H9 (cell line): ENCODE results near the gene EFCAB12. TPM values are rescaled to one million over a fixed set of nuclear protein-coding genes. Genes with fewer than 3 reads are reported as not detected.

Experiments used
- DNase-seq: peaks from one replicate; pipeline ENCODE4 v3.0.0-alpha.2; 2017
- H2AFZ ChIP-seq: one replicate; pipeline ENCODE4 v1.6.1; 2013; ENCODE audit warnings: mild to moderate bottlenecking, low read length, control low read depth, moderate library complexity
- H2AK5ac ChIP-seq: 2 replicates; pipeline ENCODE4 v1.6.1; 2013; ENCODE audit warnings: low read length, control low read depth, mixed read lengths; ENCODE audit not compliant: insufficient read length
- H2BK120ac ChIP-seq: one replicate; pipeline ENCODE4 v1.6.1; 2013; ENCODE audit warnings: low read depth, mild to moderate bottlenecking, low read length, control low read depth, inconsistent platforms; ENCODE audit not compliant: poor library complexity, severe bottlenecking
- H2BK12ac ChIP-seq: 2 replicates; pipeline ENCODE4 v1.6.1; 2013; ENCODE audit warnings: low read length, control low read depth, mixed read lengths, low read depth; ENCODE audit not compliant: insufficient read length
- H2BK15ac ChIP-seq: 2 replicates; pipeline ENCODE4 v1.6.1; 2013; ENCODE audit warnings: low read depth, low read length, control low read depth
- H2BK20ac ChIP-seq: one replicate; pipeline ENCODE4 v1.6.1; 2013; ENCODE audit warnings: low read depth, mild to moderate bottlenecking, low read length, control low read depth, inconsistent platforms; ENCODE audit not compliant: poor library complexity, severe bottlenecking
- H2BK5ac ChIP-seq: 2 replicates; pipeline ENCODE4 v1.6.1; 2013; ENCODE audit warnings: low read length, control low read depth, mixed read lengths; ENCODE audit not compliant: insufficient read length
- H3K14ac ChIP-seq: 2 replicates; pipeline ENCODE4 v1.6.1; 2013; ENCODE audit warnings: low read length, control low read depth; ENCODE audit not compliant: insufficient read depth
- H3K18ac ChIP-seq: 2 replicates; pipeline ENCODE4 v1.6.1; 2013; ENCODE audit warnings: low read depth, mild to moderate bottlenecking, mixed read lengths, low read length, control low read depth; ENCODE audit not compliant: insufficient read length
- H3K23ac ChIP-seq: 2 replicates; pipeline ENCODE4 v1.6.1; 2013; ENCODE audit warnings: low read length, control low read depth, mixed read lengths, low read depth; ENCODE audit not compliant: insufficient read length
- H3K23me2 ChIP-seq: 2 replicates; pipeline ENCODE4 v1.6.1; 2013; ENCODE audit warnings: low read depth, mild to moderate bottlenecking, mixed read lengths, low read length, control low read depth; ENCODE audit not compliant: insufficient read length, poor library complexity, severe bottlenecking
- H3K27ac ChIP-seq: 2 replicates; pipeline ENCODE4 v1.5.1; 2013; ENCODE audit warnings: low read length, control low read depth, mixed read lengths, low read depth; ENCODE audit not compliant: insufficient read length
- H3K27me3 ChIP-seq: 2 replicates; pipeline ENCODE4 v1.6.1; 2013; ENCODE audit warnings: low read length, control low read depth, inconsistent platforms; ENCODE audit not compliant: insufficient read depth
- H3K4ac ChIP-seq: 2 replicates; pipeline ENCODE4 v1.6.1; 2013; ENCODE audit warnings: low read depth, mild to moderate bottlenecking, control low read depth, inconsistent platforms, low read length, moderate library complexity
- H3K4me1 ChIP-seq: 2 replicates; pipeline ENCODE4 v1.6.1; 2013; ENCODE audit warnings: low read length, control low read depth, inconsistent platforms; ENCODE audit not compliant: insufficient read depth
- H3K4me2 ChIP-seq: 2 replicates; pipeline ENCODE4 v1.6.1; 2013; ENCODE audit warnings: low read length, control low read depth, mixed read lengths; ENCODE audit not compliant: insufficient read length, insufficient read depth
- H3K56ac ChIP-seq: 2 replicates; pipeline ENCODE4 v1.6.1; 2013; ENCODE audit warnings: low read depth, mild to moderate bottlenecking, mixed read lengths, low read length, control low read depth; ENCODE audit not compliant: insufficient read length
- H3K79me1 ChIP-seq: 2 replicates; pipeline ENCODE4 v1.6.1; 2013; ENCODE audit warnings: low read depth, mild to moderate bottlenecking, moderate library complexity, low read length, control low read depth, inconsistent platforms; ENCODE audit not compliant: insufficient read depth, poor library complexity, severe bottlenecking
- H3K79me2 ChIP-seq: 2 replicates; pipeline ENCODE4 v1.6.1; 2013; ENCODE audit warnings: low read length, control low read depth, inconsistent platforms; ENCODE audit not compliant: insufficient read depth
- H3K9ac ChIP-seq: 2 replicates; pipeline ENCODE4 v1.6.1; 2013; ENCODE audit warnings: low read length, control low read depth, mixed read lengths; ENCODE audit not compliant: insufficient read length; ENCODE audit errors: extremely low read depth
- H3K9me3 ChIP-seq: one replicate; pipeline ENCODE4 v1.6.1; 2013; ENCODE audit warnings: low read depth, low read length, inconsistent platforms; ENCODE audit not compliant: control insufficient read depth
- H3T11ph ChIP-seq: one replicate; pipeline ENCODE4 v1.6.1; 2013; ENCODE audit warnings: mild to moderate bottlenecking, low read length, control low read depth, inconsistent platforms
- H4K20me1 ChIP-seq: one replicate; pipeline ENCODE4 v1.6.1; 2013; ENCODE audit not compliant: control insufficient read depth, insufficient read length, insufficient read depth
- H4K5ac ChIP-seq: 2 replicates; pipeline ENCODE4 v1.6.1; 2013; ENCODE audit warnings: low read depth, mild to moderate bottlenecking, mixed read lengths, low read length, control low read depth; ENCODE audit not compliant: insufficient read length
- H4K8ac ChIP-seq: replicated peaks from 2 replicates; pipeline ENCODE4 v1.6.1; 2013; ENCODE audit warnings: low read length, control low read depth, mixed read lengths, low read depth; ENCODE audit not compliant: insufficient read length
- H4K91ac ChIP-seq: 2 replicates; pipeline ENCODE4 v1.6.1; 2013; ENCODE audit warnings: low read depth, mild to moderate bottlenecking, moderate library complexity, mixed read lengths, low read length, control low read depth; ENCODE audit not compliant: insufficient read length
- H3K27ac Mint-ChIP-seq, 3 experiments: 2 replicates in 2 of 3; 3 replicates in 1 of 3; pipeline ENCODE4 v1.8.0; 2020 to 2021; ENCODE audit warnings: mixed read lengths in 3 of 3, mild to moderate bottlenecking in 1 of 3, moderate library complexity in 1 of 3
- H3K27me3 Mint-ChIP-seq: 2 replicates; pipeline ENCODE4 v1.8.0; 2021; ENCODE audit warnings: low read depth, mild to moderate bottlenecking, moderate library complexity, mixed read lengths
- H3K36me3 Mint-ChIP-seq, 3 experiments: 2 replicates in 2 of 3; 3 replicates in 1 of 3; pipeline ENCODE4 v1.8.0; 2020 to 2021; ENCODE audit warnings: low read depth in 3 of 3, mixed read lengths in 3 of 3; ENCODE audit not compliant: insufficient read depth in 1 of 3
- H3K4me1 Mint-ChIP-seq, 2 experiments: 2 replicates each; pipeline ENCODE4 v1.8.0; 2020; ENCODE audit warnings: mixed read lengths in 2 of 2
- H3K4me3 Mint-ChIP-seq, 2 experiments: 2 replicates in 1 of 2; 3 replicates in 1 of 2; pipeline ENCODE4 v1.8.0; 2020 to 2021; ENCODE audit warnings: mild to moderate bottlenecking in 2 of 2, mixed read lengths in 2 of 2, moderate library complexity in 1 of 2
- H3K9me3 Mint-ChIP-seq, 2 experiments: 2 replicates in 1 of 2; 3 replicates in 1 of 2; pipeline ENCODE4 v1.8.0; 2020; ENCODE audit warnings: mild to moderate bottlenecking in 2 of 2, mixed read lengths in 2 of 2, moderate library complexity in 1 of 2
- WGBS: extraction: QIAGEN DNeasy Blood & Tissue Kit; methylation state at CpG from one replicate; pipeline ENCODE4 v1.1.7; 2013; ENCODE audit warnings: missing lambda C conversion rate, low lambda C conversion rate, mixed read lengths; ENCODE audit not compliant: insufficient read length; ENCODE audit errors: extremely low coverage; 5-methylcytosine and 5-hydroxymethylcytosine counted together
- total RNA-seq: library from RNA; stranded (reverse); gene quantifications from 2 replicates; pipeline ENCODE4 v1.2.1, GENCODE V29; 2021
- TF ChIP-seq, protein P1 (sequence below): fragments of 200-600 bp; sonication (generic); conservative IDR thresholded peaks from 3 replicates; pipeline ENCODE4 v1.8.0; 2021; ENCODE audit warnings: antibody characterized with exemption, mild to moderate bottlenecking

Gene EFCAB12
- total RNA-seq, 1 experiment from 2014 or later, result 0.28 TPM

DNA sequence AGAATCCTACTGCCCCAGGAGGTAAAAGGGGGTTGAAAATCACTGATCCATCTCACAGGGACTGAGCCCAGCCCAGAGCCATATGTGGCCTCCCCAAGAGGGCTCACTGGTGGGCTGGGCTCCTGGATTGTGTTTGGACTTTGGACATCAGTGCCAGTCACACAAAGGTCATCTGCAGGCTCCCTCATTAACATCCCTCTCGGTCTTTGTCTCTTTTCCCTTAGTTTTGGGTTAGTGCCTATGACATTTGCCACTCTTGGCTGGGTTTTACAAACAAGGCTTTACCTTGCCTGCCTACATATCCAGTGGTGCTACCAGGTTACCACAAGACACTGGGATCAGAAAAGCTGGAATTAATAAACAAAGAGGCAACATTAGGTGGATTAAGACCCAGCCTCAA is 39.5 kb upstream of the EFCAB12 start:
- Histone ChIP-seq H3K27ac (no peak overlapping the region), H2AK5ac (no peak overlapping the region), H3K4me2 (no peak overlapping the region), H3K4ac (no peak overlapping the region), H4K91ac (no peak overlapping the region), H4K5ac (no peak overlapping the region), H2BK15ac (no peak overlapping the region), H3K79me1 (no peaks in the 10 kb centered on the region), H3K14ac (no peak overlapping the region), H4K8ac (no peak overlapping the region), H3K23ac (no peak overlapping the region), H3K18ac (no peak overlapping the region), H3K56ac (no peak overlapping the region), H3K9ac (no peak overlapping the region), H2AFZ (no peak overlapping the region), H2BK12ac (no peak overlapping the region), H3K9me3 (no peaks in the 10 kb centered on the region), H3K27me3 (no peaks in the 10 kb centered on the region), H3K79me2 (no peaks in the 10 kb centered on the region), H3K4me1 (no peaks in the 10 kb centered on the region), H2BK5ac (no peak overlapping the region), H3T11ph (no peak overlapping the region), H2BK20ac (no peak overlapping the region), H4K20me1 (no peaks in the 10 kb centered on the region), H3K23me2 (no peaks in the 10 kb centered on the region), H2BK120ac (no peak overlapping the region)
- Mint-ChIP-seq H3K27me3 (no peaks in the 10 kb centered on the region), H3K36me3 (peaks cover 2 to 10% (median 10%) of the 10 kb centered on the region in 3 experiments; a peak in 5 of 7 replicates), H3K9me3 (no peaks in the 10 kb centered on the region), H3K4me3 (no peak overlapping the region), H3K27ac (peak overlapping the region in 1 of 3 experiments; percentile 46; a peak in 1 of 7 replicates), H3K4me1 (no peaks in the 10 kb centered on the region)
- TF ChIP-seq, protein P1, sequence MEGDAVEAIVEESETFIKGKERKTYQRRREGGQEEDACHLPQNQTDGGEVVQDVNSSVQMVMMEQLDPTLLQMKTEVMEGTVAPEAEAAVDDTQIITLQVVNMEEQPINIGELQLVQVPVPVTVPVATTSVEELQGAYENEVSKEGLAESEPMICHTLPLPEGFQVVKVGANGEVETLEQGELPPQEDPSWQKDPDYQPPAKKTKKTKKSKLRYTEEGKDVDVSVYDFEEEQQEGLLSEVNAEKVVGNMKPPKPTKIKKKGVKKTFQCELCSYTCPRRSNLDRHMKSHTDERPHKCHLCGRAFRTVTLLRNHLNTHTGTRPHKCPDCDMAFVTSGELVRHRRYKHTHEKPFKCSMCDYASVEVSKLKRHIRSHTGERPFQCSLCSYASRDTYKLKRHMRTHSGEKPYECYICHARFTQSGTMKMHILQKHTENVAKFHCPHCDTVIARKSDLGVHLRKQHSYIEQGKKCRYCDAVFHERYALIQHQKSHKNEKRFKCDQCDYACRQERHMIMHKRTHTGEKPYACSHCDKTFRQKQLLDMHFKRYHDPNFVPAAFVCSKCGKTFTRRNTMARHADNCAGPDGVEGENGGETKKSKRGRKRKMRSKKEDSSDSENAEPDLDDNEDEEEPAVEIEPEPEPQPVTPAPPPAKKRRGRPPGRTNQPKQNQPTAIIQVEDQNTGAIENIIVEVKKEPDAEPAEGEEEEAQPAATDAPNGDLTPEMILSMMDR, result no peak
- DNase-seq, result no peak
- WGBS, result no CpG with 5 or more reads among the region's 1 CpG
